T-helper 1 cell treated with Interleukin-12 subunit alpha and Interleukin-12 subunit beta and Interleukin-4 antibody, amounts not matched to agents 30 μg/mL and 1 μg/mL, for 36 hours (primary cell): ENCODE measurements around the gene CACNG8.

ENCODE experiments used
- H3K27ac Mint-ChIP-seq: one replicate; pipeline ENCODE4 v1.8.0; 2021; ENCODE audit warnings: mild to moderate bottlenecking, mixed read lengths
- H3K27me3 Mint-ChIP-seq: one replicate; pipeline ENCODE4 v1.8.0; 2021; ENCODE audit warnings: low read depth, mixed read lengths
- H3K36me3 Mint-ChIP-seq: one replicate; pipeline ENCODE4 v1.8.0; 2021; ENCODE audit warnings: low read depth, mixed read lengths
- H3K4me1 Mint-ChIP-seq: one replicate; pipeline ENCODE4 v1.8.0; 2021; ENCODE audit warnings: low read depth, mixed read lengths
- H3K4me3 Mint-ChIP-seq: one replicate; pipeline ENCODE4 v1.8.0; 2021; ENCODE audit warnings: mild to moderate bottlenecking, moderate library complexity, mixed read lengths
- H3K9me3 Mint-ChIP-seq: one replicate; pipeline ENCODE4 v1.8.0; 2021; ENCODE audit warnings: mixed read lengths

CACNG8 gene

GRCh38 chr19:53978975-53979801, 16.5 kb downstream of the CACNG8 start:
- Mint-ChIP-seq H3K27me3 (peaks cover 46% of the 10 kb centered on the region), H3K36me3 (peaks cover 9% of the 10 kb centered on the region), H3K4me3 (peak overlapping the region; percentile 72), H3K9me3 (peaks cover 18% of the 10 kb centered on the region), H3K4me1 (peaks cover 15% of the 10 kb centered on the region), H3K27ac (peak overlapping the region; percentile 11)

GRCh38 chr19:53980539-53981375, 18.0 kb downstream of the CACNG8 start:
- H3K27ac Mint-ChIP-seq: peak overlapping the region; percentile 49
- peaks cover 18% of the 10 kb centered on the region for H3K9me3 Mint-ChIP-seq
- H3K27me3 Mint-ChIP-seq: peaks cover 46% of the 10 kb centered on the region
- peaks cover 15% of the 10 kb centered on the region for H3K4me1 Mint-ChIP-seq
- peaks cover 9% of the 10 kb centered on the region for H3K36me3 Mint-ChIP-seq
- H3K4me3 Mint-ChIP-seq: peak overlapping the region; percentile 58

GRCh38 chr19:53981376-53981951, 18.7 kb downstream of the CACNG8 start:
- H3K4me3 Mint-ChIP-seq: peak overlapping the region; percentile 17
- H3K36me3 Mint-ChIP-seq: peaks cover 9% of the 10 kb centered on the region
- H3K27ac Mint-ChIP-seq: no peak overlapping the region
- peaks cover 15% of the 10 kb centered on the region for H3K4me1 Mint-ChIP-seq
- H3K27me3 Mint-ChIP-seq: peaks cover 46% of the 10 kb centered on the region
- peaks cover 18% of the 10 kb centered on the region for H3K9me3 Mint-ChIP-seq

GRCh38 chr19:53982001-53982451, 19.3 kb downstream of the CACNG8 start:
- H3K4me3 Mint-ChIP-seq: no peak overlapping the region
- peaks cover 15% of the 10 kb centered on the region for H3K4me1 Mint-ChIP-seq
- H3K27me3 Mint-ChIP-seq: peaks cover 43% of the 10 kb centered on the region
- no peak overlapping the region for H3K27ac Mint-ChIP-seq
- peaks cover 9% of the 10 kb centered on the region for H3K36me3 Mint-ChIP-seq
- H3K9me3 Mint-ChIP-seq: peaks cover 18% of the 10 kb centered on the region

- H3K27me3 Mint-ChIP-seq: peaks cover 37% of the 10 kb centered on the region
- no peak overlapping the region for H3K4me3 Mint-ChIP-seq
- H3K36me3 Mint-ChIP-seq: peaks cover 9% of the 10 kb centered on the region
- H3K27ac Mint-ChIP-seq: no peak overlapping the region
- peaks cover 15% of the 10 kb centered on the region for H3K9me3 Mint-ChIP-seq
- H3K4me1 Mint-ChIP-seq: peaks cover 12% of the 10 kb centered on the region
Measured at GRCh38 chr19:53982611-53983010, 19.9 kb downstream of the CACNG8 start.

- H3K27me3 Mint-ChIP-seq: peaks cover 30% of the 10 kb centered on the region
- no peak overlapping the region for H3K4me3 Mint-ChIP-seq
- H3K4me1 Mint-ChIP-seq: peaks cover 10% of the 10 kb centered on the region
- no peak overlapping the region for H3K27ac Mint-ChIP-seq
- peaks cover 9% of the 10 kb centered on the region for H3K36me3 Mint-ChIP-seq
- H3K9me3 Mint-ChIP-seq: peaks cover 13% of the 10 kb centered on the region
Measured at GRCh38 chr19:53983457-53984289, 20.9 kb downstream of the CACNG8 start.

- Mint-ChIP-seq H3K9me3 (no peaks in the 10 kb centered on the region), H3K36me3 (no peaks in the 10 kb centered on the region), H3K27ac (no peak overlapping the region), H3K4me3 (no peak overlapping the region), H3K4me1 (no peaks in the 10 kb centered on the region), H3K27me3 (peaks cover 8% of the 10 kb centered on the region)
Measured at GRCh38 chr19:53985863-53986262, 23.1 kb downstream of the CACNG8 start.

- H3K36me3 Mint-ChIP-seq: no peaks in the 10 kb centered on the region
- no peak overlapping the region for H3K4me3 Mint-ChIP-seq
- H3K9me3 Mint-ChIP-seq: no peaks in the 10 kb centered on the region
- peaks cover 16% of the 10 kb centered on the region for H3K27me3 Mint-ChIP-seq
- no peak overlapping the region for H3K27ac Mint-ChIP-seq
- no peaks in the 10 kb centered on the region for H3K4me1 Mint-ChIP-seq
Measured at GRCh38 chr19:53988981-53989380, 26.2 kb downstream of the CACNG8 start.

GRCh38 chr19:53989600-53990533, 27.1 kb downstream of the CACNG8 start:
- no peak overlapping the region for H3K4me3 Mint-ChIP-seq
- no peaks in the 10 kb centered on the region for H3K36me3 Mint-ChIP-seq
- peak overlapping the region; percentile 5 for H3K27ac Mint-ChIP-seq
- H3K27me3 Mint-ChIP-seq: peaks cover 25% of the 10 kb centered on the region
- no peaks in the 10 kb centered on the region for H3K9me3 Mint-ChIP-seq
- no peaks in the 10 kb centered on the region for H3K4me1 Mint-ChIP-seq

GRCh38 chr19:53991224-53992113, 28.7 kb downstream of the CACNG8 start, which contains the start of gene CACNG6:
CACNG6 (plus strand) TSS chr19:53991637; CDS start chr19:53992878, 1,241 bp downstream.
- Mint-ChIP-seq H3K9me3 (no peaks in the 10 kb centered on the region), H3K4me1 (no peaks in the 10 kb centered on the region), H3K27ac (no peak within 1 kb of the TSS), H3K4me3 (no peak within 1 kb of the TSS), H3K36me3 (no peaks in the 10 kb centered on the region), H3K27me3 (peaks cover 35% of the 10 kb centered on the region)

GRCh38 chr19:53992211-53992610, 29.5 kb downstream of the CACNG8 start:
- Mint-ChIP-seq H3K27me3 (peaks cover 35% of the 10 kb centered on the region), H3K4me3 (no peak overlapping the region), H3K9me3 (no peaks in the 10 kb centered on the region), H3K27ac (no peak overlapping the region), H3K36me3 (no peaks in the 10 kb centered on the region), H3K4me1 (no peaks in the 10 kb centered on the region)

GRCh38 chr19:53992815-53993214, 30.1 kb downstream of the CACNG8 start:
- Mint-ChIP-seq H3K4me1 (no peaks in the 10 kb centered on the region), H3K27me3 (peaks cover 35% of the 10 kb centered on the region), H3K9me3 (no peaks in the 10 kb centered on the region), H3K27ac (no peak overlapping the region), H3K4me3 (no peak overlapping the region), H3K36me3 (no peaks in the 10 kb centered on the region)
